CD4-positive, alpha-beta T cell (primary cell): ENCODE data around the gene SEMA7A. TPM values are rescaled to one million over a fixed set of nuclear protein-coding genes. Genes with fewer than 3 reads are reported as not detected.

Source experiments
- ATAC-seq: fragments of 200-7000 bp; cut with Tn5 transposase; one replicate; pipeline ENCODE4 v1.10.0; 2022; ENCODE audit warnings: mild to moderate bottlenecking; ENCODE audit not compliant: poor library complexity
- CTCF ChIA-PET: fragments of 350-600 bp; sonication (Branson Sonifier 250); formaldehyde crosslinking; loops from one replicate; lab custom pipeline; 2021; ENCODE audit warnings: antibody characterized with exemption, inconsistent platforms; lab: Charles Lee
- POLR2A ChIA-PET: fragments of 350-600 bp; sonication (Branson Sonifier 250); formaldehyde crosslinking; loops from one replicate; lab custom pipeline; 2021; ENCODE audit warnings: antibody characterized with exemption, inconsistent platforms; lab: Charles Lee
- DNase-seq, 14 experiments: peaks; one replicate each; pipeline ENCODE4 v3.0.0-alpha.2; 2013 to 2020; ENCODE audit warnings: mixed read lengths in 2 of 14
- H3K27ac ChIP-seq, 2 donors: one replicate each; pipeline versions ENCODE4 v1.5.1 to v1.7.0; 2013; ENCODE audit warnings: low read length in 2 of 2, low read depth in 1 of 2, mild to moderate bottlenecking in 1 of 2
- H3K27me3 ChIP-seq, 2 experiments: 1 replicate in 1 of 2; 2 replicates in 1 of 2; pipeline versions ENCODE4 v1.6.1 to v1.7.0; 2013; ENCODE audit warnings: low read length in 2 of 2, control low read depth in 1 of 2, mild to moderate bottlenecking in 1 of 2, moderate library complexity in 1 of 2; ENCODE audit not compliant: insufficient read depth in 2 of 2, control insufficient read depth in 1 of 2
- H3K36me3 ChIP-seq: one replicate; pipeline ENCODE4 v1.6.1; 2013; ENCODE audit warnings: low read length, control low read depth; ENCODE audit not compliant: insufficient read depth
- H3K4me1 ChIP-seq: one replicate; pipeline ENCODE4 v1.6.1; 2013; ENCODE audit warnings: low read length, control low read depth; ENCODE audit not compliant: insufficient read depth
- H3K4me3 ChIP-seq: one replicate; pipeline ENCODE4 v1.5.1; 2013; ENCODE audit warnings: mild to moderate bottlenecking, low read length, moderate library complexity
- H3K9me3 ChIP-seq, 2 experiments: 1 replicate in 1 of 2; 2 replicates in 1 of 2; pipeline versions ENCODE4 v1.6.1 to v1.7.0; 2013; ENCODE audit warnings: low read length in 2 of 2, mild to moderate bottlenecking in 2 of 2, control low read depth in 1 of 2, moderate library complexity in 1 of 2; ENCODE audit not compliant: control insufficient read depth in 1 of 2, insufficient read depth in 1 of 2
- H3K27ac Mint-ChIP-seq: one replicate; pipeline ENCODE4 v1.8.0; 2020; ENCODE audit warnings: mixed read lengths
- H3K27me3 Mint-ChIP-seq: one replicate; pipeline ENCODE4 v1.8.0; 2021; ENCODE audit warnings: mixed read lengths
- H3K36me3 Mint-ChIP-seq: one replicate; pipeline ENCODE4 v1.8.0; 2021; ENCODE audit warnings: low read depth, mixed read lengths
- H3K4me1 Mint-ChIP-seq: one replicate; pipeline ENCODE4 v1.8.0; 2021; ENCODE audit warnings: low read depth, mixed read lengths
- H3K4me3 Mint-ChIP-seq: one replicate; pipeline ENCODE4 v1.8.0; 2020; ENCODE audit warnings: mild to moderate bottlenecking, mixed read lengths
- H3K9me3 Mint-ChIP-seq: one replicate; pipeline ENCODE4 v1.8.0; 2020; ENCODE audit warnings: mixed read lengths
- intact Hi-C, 2 experiments: fragments of 100-400 bp; cut with DNase I in 1 of 2; cut with micrococcal nuclease in 1 of 2; formaldehyde crosslinking; loops; one replicate each; pipeline versions ENCODE4 v1.15.1 to v1.9.0; 2023 to 2025; cut with DNase I, micrococcal nuclease
- total RNA-seq, 174 experiments: library from RNA in 2 of 174; stranded (reverse) in 2 of 174; gene quantifications; one replicate each; pipeline ENCODE4 v1.2.3 and lab custom pipeline; 2021 to 2026
- TF ChIP-seq, protein P1 (sequence below): fragments of 200-600 bp; IDR thresholded peaks from one replicate; pipeline ENCODE4 v1.8.0; 2022; ENCODE audit warnings: antibody characterized with exemption, mild to moderate bottlenecking

The SEMA7A gene
- total RNA-seq, 2 experiments from 2014 or later, result 2.3 to 2.7 TPM

GRCh38 chr15:74461847-74462511 is 28.2 kb upstream of the SEMA7A start:
- H3K27ac ChIP-seq, result no peak overlapping the region
- peaks cover 10% of the 10 kb centered on the region for H3K36me3 ChIP-seq
- no peaks in the 10 kb centered on the region for H3K27me3 ChIP-seq
- intact Hi-C loops, result loop anchor here (1.0 to 10.0 kb wide), 9 partner anchors 78 to 1680 kb away; partner anchors contain the start of genes ADPGK (in 1 of the 2), CLK3 (in 1 of the 2), COX5A (in 1 of the 2) and CSK (in 1 of the 2)
- H3K27me3 Mint-ChIP-seq, result no peaks in the 10 kb centered on the region
- DNase-seq, result no peak
- CTCF ChIA-PET, result interaction anchor here (0.9 to 2.0 kb wide), 2 partner anchors 79 to 159 kb away, joined by 3 to 7 read pairs; partner anchors contain the start of gene ARID3B
- no peak for ATAC-seq
- H3K4me3 Mint-ChIP-seq, result peak overlapping the region; percentile 97
- H3K36me3 Mint-ChIP-seq, result peaks cover 43% of the 10 kb centered on the region
- TF ChIP-seq, protein P1, sequence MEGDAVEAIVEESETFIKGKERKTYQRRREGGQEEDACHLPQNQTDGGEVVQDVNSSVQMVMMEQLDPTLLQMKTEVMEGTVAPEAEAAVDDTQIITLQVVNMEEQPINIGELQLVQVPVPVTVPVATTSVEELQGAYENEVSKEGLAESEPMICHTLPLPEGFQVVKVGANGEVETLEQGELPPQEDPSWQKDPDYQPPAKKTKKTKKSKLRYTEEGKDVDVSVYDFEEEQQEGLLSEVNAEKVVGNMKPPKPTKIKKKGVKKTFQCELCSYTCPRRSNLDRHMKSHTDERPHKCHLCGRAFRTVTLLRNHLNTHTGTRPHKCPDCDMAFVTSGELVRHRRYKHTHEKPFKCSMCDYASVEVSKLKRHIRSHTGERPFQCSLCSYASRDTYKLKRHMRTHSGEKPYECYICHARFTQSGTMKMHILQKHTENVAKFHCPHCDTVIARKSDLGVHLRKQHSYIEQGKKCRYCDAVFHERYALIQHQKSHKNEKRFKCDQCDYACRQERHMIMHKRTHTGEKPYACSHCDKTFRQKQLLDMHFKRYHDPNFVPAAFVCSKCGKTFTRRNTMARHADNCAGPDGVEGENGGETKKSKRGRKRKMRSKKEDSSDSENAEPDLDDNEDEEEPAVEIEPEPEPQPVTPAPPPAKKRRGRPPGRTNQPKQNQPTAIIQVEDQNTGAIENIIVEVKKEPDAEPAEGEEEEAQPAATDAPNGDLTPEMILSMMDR, result no peak
- H3K4me1 Mint-ChIP-seq, result peaks cover 53% of the 10 kb centered on the region
- no peaks in the 10 kb centered on the region for H3K9me3 ChIP-seq
- H3K4me3 ChIP-seq, result peak overlapping the region; percentile 92
- peak overlapping the region; percentile 84 for H3K27ac Mint-ChIP-seq
- H3K4me1 ChIP-seq, result peaks cover 19% of the 10 kb centered on the region
- no peaks in the 10 kb centered on the region for H3K9me3 Mint-ChIP-seq
- POLR2A ChIA-PET, result interaction anchor here (1.0 to 1.7 kb wide), 2 partner anchors 10 to 79 kb away, joined by 4 to 11 read pairs; partner anchors contain the start of gene ARID3B

DNA sequence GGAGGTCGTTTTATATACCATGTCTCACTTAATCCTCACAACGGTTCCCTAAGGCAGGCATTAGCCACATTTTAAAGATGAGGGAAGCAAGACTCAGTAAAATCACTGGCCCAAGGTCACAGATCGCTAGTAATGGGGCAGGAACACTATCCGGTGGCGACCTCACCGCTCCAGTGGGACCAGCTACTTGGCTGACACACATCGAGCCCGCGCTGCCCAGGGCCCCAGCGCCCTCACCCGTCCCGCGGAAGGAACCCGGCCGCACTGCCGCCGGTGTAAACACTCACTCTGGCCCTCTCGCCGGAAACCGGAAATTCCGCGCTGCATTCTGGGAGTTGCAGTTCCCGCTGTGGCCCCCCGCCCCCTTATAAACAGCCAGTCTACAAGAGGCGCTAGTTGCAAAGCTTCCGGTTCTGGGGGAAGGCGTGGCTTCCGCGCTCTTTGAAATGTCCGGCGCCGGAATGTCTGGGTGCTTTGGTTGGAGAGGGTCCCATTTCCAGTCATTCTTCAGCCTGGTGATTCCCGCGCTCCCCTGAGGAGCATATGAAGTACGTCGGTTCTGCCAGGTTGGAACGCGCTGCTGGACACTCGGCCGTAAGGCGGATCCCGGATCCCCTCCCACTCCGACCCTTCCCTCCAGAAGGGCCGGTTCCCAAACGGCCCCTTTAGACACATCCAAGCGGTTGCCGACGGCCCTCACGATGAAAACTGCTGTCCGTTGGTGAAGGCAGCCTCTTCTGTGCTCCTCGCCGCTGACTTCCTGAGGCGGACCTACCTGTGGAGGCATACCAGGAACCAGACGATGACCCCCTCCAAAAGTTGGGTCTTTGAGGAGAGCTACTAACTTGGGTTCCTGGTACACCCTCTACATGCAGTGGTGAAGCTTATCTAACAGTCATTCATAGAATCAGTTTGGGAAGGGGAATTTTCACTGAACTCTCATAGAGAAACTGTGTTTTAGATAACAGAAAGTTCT is 27.4 kb upstream of the SEMA7A start, which contains the start of gene UBL7:
Gene UBL7 (minus strand): TSS at position 290 of the 976 bp plus-strand sequence. CDS start 2,293 bp downstream, outside the sequence.
- H3K4me1 ChIP-seq, result peaks cover 19% of the 10 kb centered on the region
- no peaks in the 10 kb centered on the region for H3K9me3 ChIP-seq
- ATAC-seq (peak; percentile 98), DNase-seq (peak; percentile 91 to 97 (median 96))
- peak within 1 kb of the TSS; percentile 84 for H3K27ac Mint-ChIP-seq
- CTCF ChIA-PET, result interaction anchor here (0.5 to 2.0 kb wide), 8 partner anchors 20 to 160 kb away, joined by 3 to 7 read pairs (median 4); partner anchors contain the start of gene ARID3B
- POLR2A ChIA-PET, result interaction anchor here (0.6 to 1.7 kb wide), 11 partner anchors 10 to 495 kb away, joined by 3 to 11 read pairs (median 3); partner anchors contain the start of genes ARID3B, CLK3, RPP25 and SEMA7A
- H3K27me3 ChIP-seq, result no peaks in the 10 kb centered on the region
- H3K27ac ChIP-seq, result peak within 1 kb of the TSS; percentile 61 to 62
- H3K4me1 Mint-ChIP-seq, result peaks cover 53% of the 10 kb centered on the region
- H3K36me3 Mint-ChIP-seq, result peaks cover 47% of the 10 kb centered on the region
- no peaks in the 10 kb centered on the region for H3K9me3 Mint-ChIP-seq
- intact Hi-C loops, result loop anchor here (1.0 to 10.0 kb wide), 10 partner anchors 79 to 1679 kb away; partner anchors contain the start of genes ADPGK (in 1 of the 2), CLK3 (in 1 of the 2), COX5A (in 1 of the 2) and CSK (in 1 of the 2)
- TF ChIP-seq, protein P1, result peak; percentile 15
- H3K4me3 Mint-ChIP-seq, result peak within 1 kb of the TSS; percentile 97
- H3K36me3 ChIP-seq, result peaks cover 15% of the 10 kb centered on the region
- no peaks in the 10 kb centered on the region for H3K27me3 Mint-ChIP-seq
- peak within 1 kb of the TSS; percentile 92 for H3K4me3 ChIP-seq
